ENCODE measurements around the gene DTX4.
A peak's percentile ranks its signal among the peaks of the same experiment; 100 is the strongest.
"Not testable (repeated sequence)": the region's sequence is repeated elsewhere in the genome, so short reads cannot be mapped to it uniquely, and the experiment has no call there.

The DTX4 gene

GRCh38 chr11:59171508-59172322 lies at the start of gene DTX4:
Gene DTX4, plus strand, starts transcription at chr11:59172132. Its CDS starts 464 bp downstream, at chr11:59172596.
- peak; percentile 88 to 95 (median 91) for DNase-seq

DNA sequence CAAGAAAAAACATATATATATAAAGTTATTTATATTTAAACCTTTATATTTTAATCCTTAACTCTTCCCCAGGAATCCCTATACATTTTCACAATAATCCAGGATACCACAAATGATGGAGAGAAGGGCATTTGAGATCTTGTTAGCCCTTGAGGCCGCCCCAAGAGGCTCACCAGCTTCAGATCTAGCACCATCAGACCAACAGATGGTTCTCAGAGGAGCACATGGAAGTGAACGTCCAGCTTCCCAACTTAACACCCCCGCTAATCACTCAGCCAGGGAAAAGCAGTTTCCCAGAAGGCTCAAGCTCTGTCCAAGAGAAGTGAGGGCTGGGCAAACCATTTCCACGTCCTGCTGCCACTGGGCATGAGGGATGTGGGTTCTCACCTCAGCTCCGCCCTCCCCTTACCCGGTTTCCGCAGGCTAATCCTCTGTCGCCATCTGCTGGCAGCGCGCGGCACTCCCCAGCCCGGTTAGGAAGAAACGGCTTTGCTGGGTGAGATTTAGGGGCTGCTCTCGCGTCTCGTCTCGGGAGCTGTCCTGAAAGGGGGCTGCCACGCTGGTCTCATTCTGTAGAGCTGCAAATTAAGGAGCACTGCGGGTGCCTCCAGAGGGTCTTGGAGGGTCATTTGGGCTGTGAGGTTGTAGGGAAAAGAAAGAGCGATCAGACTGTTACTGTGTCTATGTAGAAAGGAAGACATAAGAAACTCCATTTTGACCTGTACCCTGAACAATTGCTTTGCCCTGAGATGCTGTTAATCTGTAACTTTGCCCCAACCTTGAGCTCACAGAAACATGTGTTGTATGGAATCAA lies 36.1 kb upstream of the DTX4 start:
- DNase-seq: peak; percentile 11 to 78 (median 65)

- DNase-seq: not testable (repeated sequence)
These were observed 35.4 kb upstream of the DTX4 start for GRCh38 chr11:59136551-59136950.

DNA sequence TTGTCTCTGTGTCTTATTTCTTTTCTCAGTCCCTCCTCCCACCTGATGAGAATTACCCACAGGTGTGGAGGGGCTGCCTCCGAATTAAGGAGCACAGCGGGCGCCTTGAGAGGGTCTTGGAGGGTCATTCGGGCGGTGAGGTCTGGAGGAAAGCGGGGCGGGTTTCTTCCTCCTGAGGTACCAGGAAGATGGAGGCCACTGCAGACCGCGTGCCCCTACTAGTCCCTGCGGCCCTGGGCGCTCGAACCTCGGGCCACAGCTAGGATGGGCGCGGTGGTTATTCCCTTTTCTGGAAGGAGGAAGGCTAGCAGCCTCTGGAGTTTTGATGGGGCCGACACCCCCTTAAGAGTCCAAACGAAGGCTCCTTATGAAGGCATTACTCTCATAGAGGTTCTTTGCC lies 34.7 kb upstream of the DTX4 start:
- DNase-seq: no peak

DNA sequence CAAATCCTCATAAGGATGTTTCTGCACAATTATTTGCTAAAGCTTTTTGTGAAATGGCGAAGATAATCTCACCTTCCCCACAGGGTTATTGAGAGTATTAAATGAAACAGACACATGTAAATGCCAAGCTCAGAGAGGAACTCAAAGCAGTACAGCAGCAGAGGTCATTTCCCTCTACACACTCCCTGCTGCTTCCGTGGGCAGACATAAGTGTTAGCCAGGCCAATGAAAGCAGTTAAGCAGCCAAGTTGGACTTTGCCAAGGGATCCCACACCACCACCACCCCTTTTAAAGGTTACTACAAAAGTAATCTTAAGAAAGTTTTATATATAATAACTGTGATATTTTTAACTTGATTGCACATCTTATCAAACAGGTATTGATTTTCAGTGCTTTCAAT lies 33.3 kb upstream of the DTX4 start:
- DNase-seq: no peak

DNA sequence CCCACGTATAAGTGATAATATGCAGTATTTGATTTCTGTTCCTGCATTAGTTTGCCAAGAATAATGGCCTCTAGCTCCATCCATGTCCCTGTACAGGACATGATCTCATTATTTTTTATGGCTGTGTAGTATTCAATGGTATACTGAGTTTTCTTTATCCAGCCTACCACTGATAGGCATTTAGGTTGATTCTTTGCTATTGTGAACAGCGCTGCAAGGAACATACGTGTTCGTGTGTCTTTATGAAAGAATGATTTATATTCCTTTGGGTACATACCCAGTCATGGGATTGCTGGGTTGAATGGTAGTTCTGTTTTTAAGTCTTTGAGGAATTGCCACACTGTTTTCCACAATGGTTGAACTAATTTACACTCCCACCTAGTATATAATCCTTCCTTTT lies 30.7 kb upstream of the DTX4 start:
- DNase-seq: no peak

GRCh38 chr11:59141673-59142460 lies 30.1 kb upstream of the DTX4 start:
- no peak for DNase-seq

GRCh38 chr11:59142530-59143507 lies 29.1 kb upstream of the DTX4 start, which contains the start of gene FAM111A:
Gene FAM111A, plus strand, starts transcription at chr11:59142856. Its CDS starts 6,017 bp downstream, at chr11:59148873.
- DNase-seq: peak; percentile 85 to 97 (median 96)

- DNase-seq: peak in 1 of 3 experiments; percentile 55
These were observed 27.8 kb upstream of the DTX4 start for GRCh38 chr11:59144096-59144495.

DNA sequence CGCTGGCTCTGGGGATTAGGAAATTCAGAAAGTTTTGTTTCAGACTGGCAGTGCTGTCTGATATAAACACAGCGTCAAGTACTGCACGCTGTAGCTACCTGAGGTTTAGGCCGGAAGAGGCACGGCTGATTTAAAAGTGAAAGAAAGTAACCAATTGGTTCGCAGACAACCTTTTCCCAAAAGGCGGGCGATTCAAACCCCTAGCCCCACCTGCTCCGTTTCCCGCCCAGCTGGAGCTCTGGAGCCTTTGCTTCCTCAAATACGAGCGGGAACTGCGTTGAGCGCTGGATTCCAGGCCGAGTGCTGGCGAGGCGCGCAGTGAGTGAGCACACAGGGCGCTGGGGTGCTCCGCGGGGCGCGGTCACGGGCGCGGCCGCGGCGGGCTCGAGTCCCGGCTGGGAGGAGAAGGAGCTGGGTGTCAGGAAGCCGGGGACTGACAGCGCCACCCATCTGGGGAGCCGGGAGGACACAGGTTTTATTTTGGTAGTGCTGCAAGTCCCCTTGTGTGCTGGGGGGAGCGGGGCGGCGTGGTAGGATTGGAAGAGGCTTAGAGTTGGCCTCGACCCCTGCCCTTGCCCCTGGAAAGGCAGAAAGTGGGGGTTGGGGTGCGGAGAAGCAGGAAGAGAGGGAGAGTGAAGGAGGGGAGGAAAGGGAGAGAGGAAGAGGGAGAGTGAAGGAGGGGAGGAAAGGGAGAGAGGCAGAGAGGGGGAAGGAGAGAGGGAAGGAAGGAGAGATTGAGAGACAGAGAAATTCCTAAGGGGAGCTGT lies 27.2 kb upstream of the DTX4 start:
- peak; percentile 90 to 99 (median 97) for DNase-seq

GRCh38 chr11:59145534-59145933 lies 26.4 kb upstream of the DTX4 start:
- peak in 1 of 3 experiments; percentile 57 for DNase-seq

DNA sequence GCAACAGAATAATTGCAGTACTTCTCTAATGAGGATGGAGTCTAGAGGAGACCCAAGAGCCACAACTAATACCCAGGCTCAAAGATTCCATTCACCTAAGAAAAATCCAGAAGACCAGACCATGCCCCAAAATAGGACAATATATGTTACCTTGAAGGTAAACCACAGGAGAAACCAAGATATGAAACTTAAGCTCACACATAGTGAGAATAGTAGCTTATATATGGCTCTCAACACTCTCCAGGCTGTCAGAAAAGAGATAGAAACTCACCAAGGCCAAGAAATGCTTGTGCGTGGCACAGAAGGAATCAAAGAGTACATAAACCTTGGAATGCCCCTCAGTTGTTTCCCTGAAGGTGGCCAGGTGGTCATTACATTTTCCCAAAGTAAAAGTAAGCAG lies 20.2 kb upstream of the DTX4 start:
- no peak for DNase-seq

DNA sequence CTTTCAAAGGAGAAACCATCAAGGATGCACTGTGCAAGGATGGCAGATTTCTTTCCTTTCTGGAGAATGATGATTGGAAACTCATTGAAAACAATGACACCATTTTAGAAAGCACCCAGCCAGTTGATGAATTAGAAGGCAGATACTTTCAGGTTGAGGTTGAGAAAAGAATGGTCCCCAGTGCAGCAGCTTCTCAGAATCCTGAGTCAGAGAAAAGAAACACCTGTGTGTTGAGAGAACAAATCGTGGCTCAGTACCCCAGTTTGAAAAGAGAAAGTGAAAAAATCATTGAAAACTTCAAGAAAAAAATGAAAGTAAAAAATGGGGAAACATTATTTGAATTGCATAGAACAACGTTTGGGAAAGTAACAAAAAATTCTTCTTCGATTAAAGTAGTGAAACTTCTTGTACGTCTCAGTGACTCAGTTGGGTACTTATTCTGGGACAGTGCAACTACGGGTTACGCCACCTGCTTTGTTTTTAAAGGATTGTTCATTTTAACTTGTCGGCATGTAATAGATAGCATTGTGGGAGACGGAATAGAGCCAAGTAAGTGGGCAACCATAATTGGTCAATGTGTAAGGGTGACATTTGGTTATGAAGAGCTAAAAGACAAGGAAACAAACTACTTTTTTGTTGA lies 19.5 kb upstream of the DTX4 start:
- no peak for DNase-seq

- DNase-seq: no peak
These were observed 17.3 kb upstream of the DTX4 start for GRCh38 chr11:59154610-59155009.

- DNase-seq: no peak
These were observed 14.5 kb upstream of the DTX4 start for GRCh38 chr11:59157433-59157832.

DNA sequence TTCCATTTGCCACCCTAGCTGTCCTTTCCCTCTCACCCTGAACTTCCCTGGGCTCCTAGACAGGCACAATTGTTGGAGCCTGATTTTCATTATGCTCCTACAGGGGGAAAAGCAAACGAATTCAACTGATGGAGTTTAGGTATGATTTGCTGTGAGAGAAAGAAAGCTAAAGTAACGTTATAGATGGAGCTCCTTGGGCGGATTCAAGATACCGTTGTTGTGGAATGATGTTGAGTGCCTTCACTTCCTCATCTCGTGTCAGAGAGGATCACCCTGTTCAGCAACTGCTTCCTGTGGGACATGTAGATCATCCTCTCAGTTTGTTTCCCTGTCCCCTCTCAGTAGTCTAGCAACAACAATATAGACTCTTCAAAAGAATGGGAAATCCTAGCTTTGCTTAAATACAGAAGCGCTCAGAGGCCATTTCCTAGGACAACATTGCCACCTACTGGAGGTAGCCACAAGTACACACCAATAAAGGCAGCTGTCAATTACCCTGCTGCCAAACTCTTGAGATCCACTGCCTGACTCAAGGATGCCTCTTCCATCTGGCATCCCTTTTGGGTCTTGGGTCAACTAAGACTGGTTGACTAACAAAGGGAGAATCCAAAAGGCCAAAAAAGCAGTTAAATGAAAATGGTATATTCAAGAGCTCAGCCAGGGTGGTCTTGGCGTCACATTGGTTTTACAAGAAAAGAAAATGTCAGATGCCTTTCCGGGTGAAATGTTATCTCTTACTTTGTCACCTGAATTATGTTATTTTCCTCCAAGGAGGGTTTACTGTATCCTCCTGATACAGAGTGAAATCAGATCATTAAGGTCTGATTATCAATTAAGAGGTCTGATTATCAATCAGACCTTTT lies 13.5 kb upstream of the DTX4 start:
- peak; percentile 62 to 88 (median 73) for DNase-seq

DNA sequence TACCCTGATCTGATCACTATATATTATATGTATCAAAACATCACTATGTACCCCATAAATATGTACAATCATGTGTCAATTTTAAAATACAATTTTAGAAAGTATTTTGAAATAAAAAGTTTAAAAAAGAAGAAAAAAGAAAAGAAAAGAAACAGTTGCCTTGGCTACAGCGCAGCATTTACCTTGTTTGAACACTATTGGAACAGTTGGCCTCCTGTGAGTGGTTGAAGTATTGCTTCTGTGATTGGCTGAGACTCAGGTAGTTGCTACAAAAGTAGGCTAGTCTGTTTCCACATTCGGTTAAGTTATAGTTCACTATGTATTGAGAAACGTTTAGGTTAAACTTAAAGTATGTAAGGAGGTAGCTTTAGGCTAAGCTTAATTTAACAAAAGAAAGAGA lies 7.9 kb upstream of the DTX4 start:
- no peak for DNase-seq

DNA sequence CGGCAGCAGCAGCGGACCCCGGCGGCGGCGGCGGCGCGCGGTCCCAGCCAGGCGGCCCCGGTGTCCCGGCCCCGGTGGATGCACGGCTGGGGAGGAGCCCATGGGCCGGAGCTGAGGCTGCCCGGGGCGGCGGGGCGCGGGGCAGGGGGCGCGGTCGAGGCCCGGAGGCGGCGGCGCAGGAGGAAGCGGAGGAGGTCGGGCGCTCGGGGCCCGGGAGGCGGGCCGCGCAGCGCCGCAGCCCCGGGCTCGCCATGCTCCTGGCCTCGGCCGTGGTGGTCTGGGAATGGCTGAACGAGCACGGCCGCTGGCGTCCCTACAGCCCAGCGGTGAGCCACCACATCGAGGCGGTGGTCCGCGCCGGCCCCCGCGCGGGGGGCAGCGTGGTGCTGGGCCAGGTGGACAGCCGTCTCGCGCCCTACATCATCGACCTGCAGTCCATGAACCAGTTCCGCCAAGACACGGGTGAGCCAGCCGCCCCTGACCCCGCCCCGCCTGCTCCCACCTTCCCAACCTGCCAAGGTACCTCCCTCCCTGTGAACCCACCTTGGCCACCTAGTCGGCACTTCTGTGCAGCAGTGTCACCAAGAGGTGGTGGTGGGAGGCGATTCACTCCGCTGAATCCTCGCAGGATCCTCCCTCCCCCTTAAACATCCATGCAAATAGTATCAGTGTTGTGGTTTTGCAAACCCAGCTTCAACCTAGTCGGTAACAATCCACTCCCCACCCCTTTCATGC lies 580 bp downstream of the DTX4 start:
- DNase-seq: peak in 2 of 3 experiments; percentile 54 to 62
